Suprapubic skin (tissue), 3 donors: ENCODE data around the gene STEAP1B.

ENCODE experiments used
- EP300 ChIP-seq: sonication (generic); formaldehyde crosslinking; IDR thresholded peaks from one replicate; pipeline ENCODE4 v1.6.1; 2017; ENCODE audit warnings: antibody characterized with exemption
- POLR2A ChIP-seq, 2 donors: fragments of 450-650 bp; IDR thresholded peaks; one replicate each; pipeline ENCODE4 v1.6.1; 2017; ENCODE audit warnings: antibody characterized with exemption in 2 of 2, mild to moderate bottlenecking in 2 of 2, moderate library complexity in 2 of 2
- TF ChIP-seq, protein P1 (sequence below), 2 donors: fragments of 200-600 bp in 1 of 2; fragments of 450-650 bp in 1 of 2; sonication (generic) in 1 of 2; IDR thresholded peaks; one replicate each; pipeline ENCODE4 v1.5.1; 2016 to 2019; ENCODE audit warnings: antibody characterized with exemption in 2 of 2, mild to moderate bottlenecking in 1 of 2, moderate library complexity in 1 of 2

DNA sequence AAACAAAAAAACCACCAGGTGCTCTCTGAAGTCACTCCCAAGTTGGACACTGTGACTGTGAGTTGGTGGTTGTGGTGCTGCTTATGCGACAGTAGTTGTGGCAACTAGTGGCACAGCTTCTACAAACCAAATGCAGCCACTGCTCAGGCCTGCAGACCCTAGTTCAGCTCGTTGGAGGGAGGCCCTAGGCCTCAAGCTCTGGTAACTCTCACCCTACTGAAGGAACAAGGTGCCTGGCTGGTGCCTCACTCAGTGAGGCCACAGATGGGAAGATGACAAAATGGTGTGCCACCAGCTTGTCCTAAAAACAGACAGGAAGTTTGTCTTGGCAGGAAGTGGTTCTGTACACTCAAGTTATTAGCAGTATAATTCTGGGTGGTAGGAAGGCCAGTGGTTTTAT, 97.7 kb downstream of the STEAP1B start:
- TF ChIP-seq, protein P1, sequence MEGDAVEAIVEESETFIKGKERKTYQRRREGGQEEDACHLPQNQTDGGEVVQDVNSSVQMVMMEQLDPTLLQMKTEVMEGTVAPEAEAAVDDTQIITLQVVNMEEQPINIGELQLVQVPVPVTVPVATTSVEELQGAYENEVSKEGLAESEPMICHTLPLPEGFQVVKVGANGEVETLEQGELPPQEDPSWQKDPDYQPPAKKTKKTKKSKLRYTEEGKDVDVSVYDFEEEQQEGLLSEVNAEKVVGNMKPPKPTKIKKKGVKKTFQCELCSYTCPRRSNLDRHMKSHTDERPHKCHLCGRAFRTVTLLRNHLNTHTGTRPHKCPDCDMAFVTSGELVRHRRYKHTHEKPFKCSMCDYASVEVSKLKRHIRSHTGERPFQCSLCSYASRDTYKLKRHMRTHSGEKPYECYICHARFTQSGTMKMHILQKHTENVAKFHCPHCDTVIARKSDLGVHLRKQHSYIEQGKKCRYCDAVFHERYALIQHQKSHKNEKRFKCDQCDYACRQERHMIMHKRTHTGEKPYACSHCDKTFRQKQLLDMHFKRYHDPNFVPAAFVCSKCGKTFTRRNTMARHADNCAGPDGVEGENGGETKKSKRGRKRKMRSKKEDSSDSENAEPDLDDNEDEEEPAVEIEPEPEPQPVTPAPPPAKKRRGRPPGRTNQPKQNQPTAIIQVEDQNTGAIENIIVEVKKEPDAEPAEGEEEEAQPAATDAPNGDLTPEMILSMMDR (IDR thresholded peaks at IDR 0.05) = no peak
- TF ChIP-seq POLR2A (IDR thresholded peaks at IDR 0.05) (no peak), EP300 (no peak)
